Stimulated activated naive CD8-positive, alpha-beta T cell treated with anti-CD3 and anti-CD28 coated beads, Interleukin-15, Interleukin-2, amounts not matched to agents 100 U/mL and 50 U/mL, for 24 hours (primary cell): ENCODE data around the gene EVC2.
"Not testable (repeated sequence)": the region's sequence is repeated elsewhere in the genome, so short reads cannot be mapped to it uniquely, and the experiment has no call there.

Source experiments
- ATAC-seq: fragments of 150-1000 bp; cut with Tn5 transposase; one replicate; pipeline ENCODE4 v1.10.0; 2021
- DNase-seq: peaks from one replicate; pipeline ENCODE4 v3.0.0; 2021

Gene EVC2

DNA sequence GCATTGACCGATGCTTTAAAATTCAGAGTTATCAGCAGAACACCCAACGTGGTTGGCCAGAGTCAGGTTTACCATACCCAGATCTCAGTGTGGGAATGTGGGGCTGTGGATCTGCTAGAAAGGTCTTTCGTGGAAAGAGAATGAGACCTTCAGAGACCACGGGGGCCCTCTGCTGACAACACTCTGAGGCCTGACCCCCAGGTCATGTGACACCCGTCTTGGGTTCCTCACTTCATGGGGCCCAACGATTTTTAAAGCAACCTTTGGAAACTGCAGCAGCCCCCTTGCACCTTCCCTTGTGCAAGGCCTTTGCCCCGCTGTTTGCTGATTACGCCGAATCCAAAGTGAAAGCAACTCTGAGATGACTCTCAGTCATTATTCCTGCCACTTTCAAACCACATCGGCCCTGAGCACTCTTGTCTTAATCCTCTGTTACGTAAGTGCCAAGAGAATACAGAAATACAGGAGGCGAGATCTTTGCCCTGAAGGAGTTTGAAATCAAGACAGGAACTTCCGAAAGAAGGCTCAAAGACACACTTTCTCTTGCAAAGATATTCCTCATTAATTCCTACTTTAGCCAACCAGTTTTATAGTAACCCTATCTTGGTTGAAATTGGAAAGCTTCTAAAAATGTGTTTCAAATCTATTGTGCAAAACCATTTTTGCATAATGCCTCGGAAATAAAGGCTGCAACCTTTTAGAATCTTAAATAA is 88.3 kb downstream of the EVC2 start:
- DNase-seq: no peak

DNA sequence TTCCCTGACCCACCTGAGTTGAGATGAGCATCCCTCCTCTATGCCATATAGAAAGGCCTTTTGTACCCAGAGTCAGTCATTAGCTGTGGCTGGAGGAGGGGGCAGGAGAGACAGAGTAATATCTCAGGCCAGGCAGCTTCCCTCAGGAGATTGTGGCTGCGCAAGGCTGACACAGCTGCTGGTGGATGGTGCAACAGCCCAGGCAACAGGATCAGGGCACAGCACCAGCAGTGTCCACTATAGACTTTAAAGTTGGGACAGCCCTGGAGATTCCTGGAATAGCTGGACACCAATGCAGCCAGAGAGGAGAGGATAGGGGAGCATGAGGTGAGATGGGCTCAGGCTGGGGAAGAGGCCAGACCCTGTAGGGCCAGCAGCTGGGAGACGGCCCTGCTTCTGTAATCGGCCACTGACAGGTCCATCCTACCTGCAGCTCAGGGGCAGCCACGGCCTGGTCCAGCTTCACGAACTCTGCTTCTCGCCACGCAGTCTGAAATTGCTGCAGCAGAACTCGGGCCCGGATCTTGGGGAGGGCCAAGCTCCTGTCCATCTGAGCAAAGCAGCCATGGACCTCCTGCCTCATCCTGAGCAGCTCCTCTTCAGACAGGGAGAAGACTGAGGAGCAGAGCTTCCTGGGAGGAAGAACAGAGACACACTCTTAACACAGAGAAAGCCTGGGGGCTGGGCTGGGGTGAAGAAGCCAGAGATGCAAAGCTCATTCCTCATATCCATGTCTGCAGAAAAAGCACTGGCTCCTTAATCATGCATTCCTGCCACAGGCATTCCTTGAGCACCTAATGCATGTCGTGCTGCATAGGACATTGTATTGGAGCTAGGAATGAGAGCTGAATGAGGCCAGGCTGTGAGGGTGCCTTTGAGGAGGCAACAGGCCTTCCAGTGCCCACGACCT is 90.1 kb downstream of the EVC2 start:
- DNase-seq (no peak), ATAC-seq (no peak)

More for the DNA sequence above, 88.3 kb downstream of the EVC2 start:
- ATAC-seq: no peak

DNA sequence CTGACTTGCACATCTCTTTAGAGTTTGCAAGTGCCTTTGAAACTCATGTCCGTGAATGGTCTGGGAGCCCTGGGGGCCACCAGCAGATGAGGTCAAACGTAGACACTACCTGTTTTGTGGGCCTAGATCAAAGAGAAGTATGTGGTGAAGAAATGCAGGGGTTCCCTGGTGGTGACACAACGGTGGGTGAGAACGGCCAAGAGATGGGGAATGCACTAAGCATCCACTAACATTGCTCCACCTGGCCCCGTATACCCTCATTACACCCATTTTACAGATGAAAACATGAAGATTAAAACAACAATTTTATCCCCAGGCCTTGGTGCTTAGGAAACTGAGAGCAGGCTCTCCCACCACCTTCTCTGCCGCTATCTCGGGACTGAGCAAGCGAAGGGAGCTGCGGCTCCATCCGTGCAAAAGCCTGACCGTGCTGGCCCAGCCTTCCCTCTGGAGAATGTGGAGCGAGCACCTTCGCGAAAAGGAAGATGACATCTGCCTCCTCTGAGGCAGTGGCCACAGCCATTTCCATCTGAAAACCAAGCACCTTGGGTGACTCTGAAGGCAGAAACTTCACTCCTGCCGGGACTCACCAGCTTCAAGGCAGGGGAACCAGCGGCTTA is 91.9 kb downstream of the EVC2 start:
- DNase-seq (no peak), ATAC-seq (no peak)

- ATAC-seq: no peak
- no peak for DNase-seq
These were observed 92.8 kb downstream of the EVC2 start for GRCh38 chr4:5615496-5616075.

DNA sequence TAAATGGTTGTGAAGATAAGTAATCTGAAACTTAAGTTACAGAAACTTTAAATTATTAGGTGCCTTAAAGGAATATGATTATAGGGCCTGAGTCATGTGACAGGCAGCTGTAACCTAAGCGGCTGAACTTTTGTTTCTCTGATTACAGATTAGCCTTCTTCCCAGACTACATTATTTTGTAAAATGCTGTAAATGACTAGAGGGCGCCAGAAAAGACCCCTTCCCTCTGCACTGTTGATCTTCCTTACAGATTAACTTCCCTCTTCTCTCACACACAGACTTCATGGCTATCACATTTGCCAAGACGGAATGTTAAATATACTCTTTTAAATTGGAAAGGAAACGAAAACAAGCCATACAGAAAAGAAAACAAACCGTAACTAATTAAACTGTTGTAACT is 96.6 kb downstream of the EVC2 start:
- no peak for DNase-seq
- ATAC-seq: no peak

- no peak for ATAC-seq
- no peak for DNase-seq
These were observed 98.9 kb downstream of the EVC2 start for GRCh38 chr4:5609306-5610007.

DNA sequence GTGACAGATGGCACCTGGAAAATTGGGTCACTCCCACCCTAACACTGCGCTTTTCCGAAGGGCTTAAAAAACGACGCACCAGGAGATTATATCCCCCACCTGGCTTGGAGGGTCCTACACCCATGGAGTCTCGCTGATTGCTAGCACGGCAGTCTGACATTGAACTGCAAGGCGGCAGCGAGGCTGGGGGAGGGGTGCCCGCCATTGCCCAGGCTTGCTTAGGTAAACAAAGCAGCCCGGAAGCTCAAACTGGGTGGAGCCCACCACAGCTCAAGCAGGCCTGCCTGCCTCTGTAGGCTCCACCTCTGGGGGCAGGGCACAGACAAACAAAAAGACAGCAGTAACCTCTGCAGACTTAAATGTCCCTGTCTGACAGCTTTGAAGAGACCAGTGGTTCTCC is 114.5 kb downstream of the EVC2 start:
- not testable (repeated sequence) for DNase-seq, ATAC-seq

- DNase-seq (no peak), ATAC-seq (no peak)
These were observed 116.1 kb downstream of the EVC2 start for GRCh38 chr4:5592272-5592671.

DNA sequence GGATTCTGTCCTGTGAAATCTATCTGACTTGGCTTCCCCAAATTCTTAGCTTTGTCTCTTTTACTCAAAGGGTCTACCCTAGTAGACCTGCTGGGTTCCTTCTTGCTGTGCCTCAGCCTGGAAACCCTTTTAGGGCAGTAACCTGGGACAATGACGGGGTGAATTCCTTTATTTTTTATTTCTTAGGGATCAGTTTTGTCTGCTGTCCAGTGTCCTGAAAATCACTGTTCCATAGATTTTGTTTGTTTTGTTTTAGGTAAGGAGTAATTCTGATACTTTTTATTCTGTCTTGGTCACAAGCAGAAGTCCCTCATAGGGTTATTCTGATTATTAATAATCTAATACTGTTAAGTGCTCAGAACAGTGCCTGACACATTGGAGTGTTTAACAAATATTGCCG is 118.9 kb downstream of the EVC2 start:
- DNase-seq (no peak), ATAC-seq (no peak)

DNA sequence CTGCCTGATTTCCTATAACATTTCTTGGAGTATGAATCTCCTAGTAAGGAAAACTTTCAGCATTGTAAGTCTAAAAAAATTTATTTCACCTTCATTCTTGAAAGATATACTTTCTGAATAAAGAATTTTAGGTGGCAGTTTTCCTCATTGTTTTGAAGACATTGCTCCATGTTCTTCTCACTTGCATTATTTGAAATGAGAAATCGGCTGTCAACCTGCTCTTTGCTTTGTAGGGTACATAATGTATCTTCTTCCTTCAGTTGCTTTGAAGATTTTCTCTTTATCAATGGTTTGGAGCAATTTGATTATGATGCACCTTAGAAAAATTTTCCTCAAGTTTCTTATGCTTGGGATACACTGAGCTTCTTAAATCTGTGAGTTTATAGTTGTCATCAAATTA is 120.3 kb downstream of the EVC2 start:
- no peak for ATAC-seq
- DNase-seq: no peak

- ATAC-seq: no peak
- DNase-seq: no peak
These were observed 132.4 kb downstream of the EVC2 start for GRCh38 chr4:5575941-5576340.

GRCh38 chr4:5574386-5574785 is 134.0 kb downstream of the EVC2 start:
- ATAC-seq: no peak
- DNase-seq: no peak

GRCh38 chr4:5573965-5574364 is 134.4 kb downstream of the EVC2 start:
- DNase-seq: no peak
- ATAC-seq: no peak

DNA sequence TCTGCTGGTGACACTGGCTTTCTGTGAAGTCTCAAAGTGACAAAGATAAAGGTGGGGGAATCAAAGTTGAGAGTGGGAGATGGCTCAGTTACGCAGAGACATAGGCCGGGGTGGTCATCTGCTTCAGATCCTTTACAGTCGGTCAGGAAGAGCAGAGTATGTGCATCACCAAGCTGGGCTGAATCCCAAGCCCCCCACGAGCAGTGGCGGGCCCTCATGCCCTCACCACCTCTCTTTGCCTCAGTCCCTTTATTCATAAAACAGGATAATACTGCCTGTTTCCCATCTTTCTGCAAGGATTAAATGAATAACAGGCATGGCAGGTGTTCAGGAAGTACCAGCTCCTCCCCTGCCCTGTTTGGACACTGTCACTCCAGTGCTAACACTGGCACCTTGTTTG is 135.6 kb downstream of the EVC2 start:
- no peak for DNase-seq
- no peak for ATAC-seq

DNA sequence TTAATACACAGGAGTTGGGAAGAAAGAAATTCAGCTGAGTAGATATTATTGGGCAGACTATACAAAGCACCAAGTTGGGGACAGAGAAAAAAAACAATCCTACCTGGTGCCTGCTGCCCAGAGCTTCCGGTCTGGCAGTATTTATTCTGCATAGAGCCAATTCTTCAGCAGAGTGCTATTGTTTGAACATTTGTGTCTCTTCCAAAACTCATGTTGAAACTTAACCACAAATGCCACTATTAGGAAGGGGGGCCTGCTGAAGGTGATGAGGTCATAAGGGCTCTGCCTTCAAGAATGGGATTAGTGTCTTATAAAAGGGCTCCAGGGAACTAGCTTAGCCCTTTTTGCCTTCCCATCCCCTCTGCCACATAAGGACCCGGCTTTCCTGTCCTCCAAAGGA is 136.2 kb downstream of the EVC2 start:
- DNase-seq: no peak
- no peak for ATAC-seq

DNA sequence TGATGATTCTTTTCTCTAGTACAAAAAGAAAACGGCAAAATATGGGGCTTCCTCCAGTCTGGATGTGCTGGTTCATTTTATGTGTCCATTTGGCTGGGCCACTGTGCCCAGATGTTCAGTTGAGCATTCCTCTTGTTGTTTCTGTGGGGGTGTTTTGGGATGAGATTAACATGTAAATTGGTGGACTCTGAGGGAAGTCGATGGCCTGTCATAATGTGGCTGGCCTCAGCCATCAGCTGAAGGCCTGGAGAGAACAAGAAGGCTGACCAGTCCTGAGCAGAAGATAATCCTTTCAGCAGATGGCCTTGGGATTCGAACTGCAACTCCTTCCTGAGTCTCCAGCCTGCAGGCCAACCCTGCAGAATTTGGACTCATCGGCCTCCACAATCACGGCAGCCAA is 136.7 kb downstream of the EVC2 start:
- DNase-seq: no peak
- no peak for ATAC-seq

DNA sequence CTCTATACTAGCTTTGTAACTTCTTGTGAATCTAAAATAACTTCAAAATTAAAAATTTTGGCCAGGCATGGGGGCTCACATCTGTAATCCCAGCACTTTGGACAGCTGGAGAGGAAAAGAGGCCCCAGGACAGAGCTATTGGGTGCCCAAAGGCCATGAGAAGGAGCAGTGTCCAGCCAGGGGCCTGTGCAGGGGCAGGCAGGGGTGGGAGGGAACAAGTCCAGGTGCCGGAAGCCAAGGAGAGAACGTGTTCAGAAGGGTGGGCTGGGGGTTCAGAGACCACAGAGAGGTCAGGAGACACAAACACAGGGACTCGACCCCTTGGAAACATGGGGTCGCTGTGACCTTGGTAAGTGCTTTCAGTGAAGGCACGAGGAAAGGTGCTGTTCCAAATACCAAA is 138.9 kb downstream of the EVC2 start:
- DNase-seq: no peak
- ATAC-seq: no peak

DNA sequence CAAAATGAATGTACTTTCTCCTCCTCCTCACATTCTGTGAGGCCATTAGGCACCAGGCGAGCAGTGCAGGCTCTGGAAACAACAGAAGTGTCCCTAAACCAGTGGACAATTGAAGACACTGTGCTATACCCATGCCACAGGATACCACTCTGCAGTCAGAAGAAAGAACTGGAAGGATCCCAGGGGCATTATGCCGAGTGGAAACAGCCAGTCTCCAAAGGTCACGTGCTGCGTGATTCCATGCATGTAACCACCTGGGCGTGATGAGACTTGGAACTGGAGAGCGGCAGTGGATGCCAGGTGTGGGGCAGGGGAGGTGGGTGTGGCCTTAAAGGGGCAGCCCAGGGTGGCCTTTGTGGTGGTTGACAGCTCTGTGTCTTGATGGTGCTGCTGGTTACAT is 139.4 kb downstream of the EVC2 start:
- no peak for DNase-seq
- peak; percentile 23 for ATAC-seq

DNA sequence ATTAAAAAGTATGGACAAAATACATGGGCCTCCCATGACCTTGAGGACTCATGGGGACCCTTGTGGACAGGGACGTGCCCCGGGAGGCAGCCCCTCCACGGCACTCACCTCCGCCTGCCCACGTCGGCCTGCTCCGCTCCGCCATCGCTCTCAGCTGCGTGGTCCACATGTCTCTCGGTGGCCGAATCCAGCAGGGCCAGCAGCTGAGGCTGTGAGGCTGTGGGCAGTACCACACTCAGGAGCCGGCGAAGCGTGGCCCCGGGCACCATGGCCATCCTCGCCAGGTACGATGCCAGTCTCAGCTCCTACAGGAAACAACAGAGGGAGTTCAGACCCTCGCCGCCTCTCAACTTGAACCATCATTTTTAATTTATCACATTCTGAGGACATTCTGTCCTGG is 140.0 kb downstream of the EVC2 start:
- ATAC-seq (no peak), DNase-seq (no peak)

GRCh38 chr4:5566991-5567390 is 141.4 kb downstream of the EVC2 start:
- ATAC-seq (no peak), DNase-seq (no peak)

- no peak for ATAC-seq
- no peak for DNase-seq
These were observed 141.8 kb downstream of the EVC2 start for GRCh38 chr4:5566526-5566925.

DNA sequence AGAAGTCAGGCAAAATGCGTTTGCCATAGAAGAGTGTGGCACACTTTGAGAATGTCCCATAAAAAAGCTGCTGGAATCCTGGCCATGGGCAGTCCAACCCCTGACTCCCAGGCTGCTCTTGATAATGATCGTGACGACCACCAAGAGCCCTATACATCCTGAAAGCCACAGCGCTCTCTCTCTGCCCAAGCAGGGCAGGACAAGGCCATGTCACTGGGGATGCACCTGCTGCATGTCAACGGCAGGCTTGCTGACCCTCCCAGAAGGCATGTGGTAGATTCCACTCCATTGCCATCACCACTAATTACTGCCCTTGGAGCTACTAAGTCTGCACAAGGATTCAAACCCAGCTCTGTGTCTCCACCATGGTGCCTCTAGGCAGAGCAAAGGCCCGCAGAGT is 144.5 kb downstream of the EVC2 start:
- DNase-seq: no peak
- no peak for ATAC-seq
